ENCODE results near the gene REELD1.

- no peak for TF ChIP-seq CTCF (IDR thresholded peaks at IDR 0.05)
- TF ChIP-seq POLR2A (IDR thresholded peaks at IDR 0.05): no peak
- no peak for TF ChIP-seq POLR2AphosphoS5 (IDR thresholded peaks at IDR 0.05)
Measured at GRCh38 chr4:146211440-146211839, 2.9 kb upstream of the REELD1 start.
